GM12872 (cell line): ENCODE measurements around the gene ILDR2.

Source experiments
- TF ChIP-seq, protein P1 (sequence below): IDR thresholded peaks from 3 replicates; pipeline ENCODE4 v1.5.1; 2011; ENCODE audit warnings: low read depth, mild to moderate bottlenecking, low read length, moderate library complexity; ENCODE audit not compliant: insufficient read depth

The ILDR2 gene

DNA sequence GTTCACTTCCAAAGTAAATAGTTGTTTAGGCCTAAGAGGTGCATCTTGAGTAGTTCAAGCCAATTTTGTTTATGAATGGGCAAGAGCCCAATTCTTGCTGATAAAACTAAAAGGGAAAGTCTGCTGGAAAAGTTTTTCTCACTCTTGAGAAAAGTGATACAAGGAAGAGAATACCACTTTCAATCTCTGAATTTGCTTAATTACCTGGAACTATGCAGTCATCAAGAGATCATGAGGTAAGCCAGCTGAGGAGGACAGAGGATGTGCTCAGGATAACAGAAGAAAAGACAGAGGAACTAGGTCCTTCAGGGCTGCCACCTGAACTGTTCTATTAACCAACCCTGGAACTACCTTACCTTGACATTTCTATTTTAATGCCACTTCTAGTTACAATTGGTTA lies 42.2 kb downstream of the ILDR2 start:
- TF ChIP-seq, protein P1, sequence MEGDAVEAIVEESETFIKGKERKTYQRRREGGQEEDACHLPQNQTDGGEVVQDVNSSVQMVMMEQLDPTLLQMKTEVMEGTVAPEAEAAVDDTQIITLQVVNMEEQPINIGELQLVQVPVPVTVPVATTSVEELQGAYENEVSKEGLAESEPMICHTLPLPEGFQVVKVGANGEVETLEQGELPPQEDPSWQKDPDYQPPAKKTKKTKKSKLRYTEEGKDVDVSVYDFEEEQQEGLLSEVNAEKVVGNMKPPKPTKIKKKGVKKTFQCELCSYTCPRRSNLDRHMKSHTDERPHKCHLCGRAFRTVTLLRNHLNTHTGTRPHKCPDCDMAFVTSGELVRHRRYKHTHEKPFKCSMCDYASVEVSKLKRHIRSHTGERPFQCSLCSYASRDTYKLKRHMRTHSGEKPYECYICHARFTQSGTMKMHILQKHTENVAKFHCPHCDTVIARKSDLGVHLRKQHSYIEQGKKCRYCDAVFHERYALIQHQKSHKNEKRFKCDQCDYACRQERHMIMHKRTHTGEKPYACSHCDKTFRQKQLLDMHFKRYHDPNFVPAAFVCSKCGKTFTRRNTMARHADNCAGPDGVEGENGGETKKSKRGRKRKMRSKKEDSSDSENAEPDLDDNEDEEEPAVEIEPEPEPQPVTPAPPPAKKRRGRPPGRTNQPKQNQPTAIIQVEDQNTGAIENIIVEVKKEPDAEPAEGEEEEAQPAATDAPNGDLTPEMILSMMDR: no peak

- TF ChIP-seq, protein P1: no peak
Measured at GRCh38 chr1:166929911-166930310, 45.4 kb downstream of the ILDR2 start.

DNA sequence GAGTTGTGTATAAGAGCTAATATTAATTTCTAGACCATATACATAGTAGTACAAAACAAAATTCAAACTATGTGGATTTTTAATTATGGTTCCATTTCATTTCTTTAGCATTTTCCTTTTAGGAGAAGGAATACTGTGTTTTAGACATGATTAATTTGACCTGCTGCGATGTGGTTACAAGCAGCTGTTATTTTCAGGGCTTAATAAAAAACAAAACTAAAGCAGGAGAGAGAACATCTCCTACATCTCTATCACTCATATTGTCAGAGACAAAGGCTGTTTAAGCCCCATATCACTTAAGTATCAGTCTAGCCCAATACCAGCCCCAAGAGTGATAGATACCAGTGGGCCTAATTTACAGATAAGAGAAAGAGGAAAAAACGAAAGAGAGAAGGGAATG lies 47.6 kb downstream of the ILDR2 start:
- TF ChIP-seq, protein P1: no peak

GRCh38 chr1:166925810-166926478 lies 49.4 kb downstream of the ILDR2 start:
- TF ChIP-seq, protein P1: no peak

GRCh38 chr1:166924823-166925541 lies 50.4 kb downstream of the ILDR2 start:
- TF ChIP-seq, protein P1: no peak

DNA sequence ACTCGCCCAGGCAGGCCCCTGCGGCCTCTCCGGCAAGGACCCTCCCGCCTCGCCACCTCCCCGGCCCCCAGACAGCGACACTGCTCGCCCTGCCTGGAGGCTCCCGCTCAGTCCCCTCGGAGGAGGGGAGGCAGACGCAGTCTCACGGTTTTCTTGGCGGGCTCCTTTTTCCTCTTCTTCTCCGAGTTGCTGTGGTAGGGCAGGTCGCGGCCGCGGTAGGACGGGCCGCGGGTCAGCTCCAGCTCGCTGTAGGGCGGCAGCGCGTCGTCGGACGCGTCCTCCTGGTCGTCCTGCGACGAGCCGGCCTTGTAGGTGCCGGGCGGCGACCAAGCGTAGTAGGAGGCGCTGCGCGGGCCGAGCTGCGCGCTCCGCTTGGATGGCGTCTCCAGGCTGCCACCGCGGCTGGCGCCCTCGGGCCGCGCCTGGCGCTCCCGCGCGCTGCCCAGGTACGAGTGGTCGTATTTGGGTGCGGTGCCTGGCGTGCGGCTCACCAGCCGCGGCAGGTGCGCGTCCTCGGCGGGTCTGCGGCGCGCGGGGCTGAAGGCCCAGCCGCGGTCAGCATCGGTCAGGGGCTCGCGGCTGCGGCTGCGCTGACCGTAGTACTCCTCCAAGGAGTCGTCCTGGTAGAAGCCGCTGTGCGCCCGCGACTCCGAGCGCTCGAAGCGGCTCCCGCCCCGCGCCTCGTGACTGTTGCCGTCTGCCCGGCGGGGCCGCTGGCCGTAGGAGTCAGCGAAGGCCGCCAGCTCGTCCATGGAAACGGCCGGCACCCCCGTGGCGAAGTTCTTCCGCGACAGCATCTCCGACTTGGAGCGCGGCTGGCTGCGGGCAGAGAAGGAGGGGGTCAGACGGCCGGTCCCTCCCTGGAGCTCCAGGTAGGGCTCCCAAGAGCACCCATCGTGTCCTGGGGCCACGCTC lies 54.5 kb downstream of the ILDR2 start:
- TF ChIP-seq, protein P1: no peak

- TF ChIP-seq, protein P1: no peak
Measured at GRCh38 chr1:166918956-166919316, 56.4 kb downstream of the ILDR2 start.
